ENCODE results near the gene RECQL5.
A peak's percentile ranks its signal among the peaks of the same experiment; 100 is the strongest.

Gene RECQL5

GRCh38 chr17:75633486-75634375 is 33.2 kb downstream of the RECQL5 start:
- peak; percentile 96 for DNase-seq (ENCODE audit: low spot score)

- peak; percentile 96 for DNase-seq (ENCODE audit: low spot score)
Observed at GRCh38 chr17:75632863-75633485, 34.0 kb downstream of the RECQL5 start, which contains the start of gene SMIM5. Gene SMIM5 (plus strand): TSS chr17:75633434. CDS start chr17:75640202, 6,768 bp downstream.

GRCh38 chr17:75632428-75632827 is 34.5 kb downstream of the RECQL5 start:
- no peak for DNase-seq (ENCODE audit: low spot score)

- no peak for DNase-seq (ENCODE audit: low spot score)
Observed at GRCh38 chr17:75631353-75631752, 35.6 kb downstream of the RECQL5 start.

GRCh38 chr17:75630071-75630917 is 36.7 kb downstream of the RECQL5 start:
- no peak for DNase-seq (ENCODE audit: low spot score)

- DNase-seq (ENCODE audit: low spot score): no peak
Observed at GRCh38 chr17:75629157-75629556, 37.8 kb downstream of the RECQL5 start.

- no peak for DNase-seq (ENCODE audit: low spot score)
Observed at GRCh38 chr17:75628425-75628824, 38.5 kb downstream of the RECQL5 start.

GRCh38 chr17:75627094-75627493 is 39.9 kb downstream of the RECQL5 start:
- no peak for DNase-seq (ENCODE audit: low spot score)

GRCh38 chr17:75626496-75627038 is 40.4 kb downstream of the RECQL5 start:
- DNase-seq (ENCODE audit: low spot score): no peak

GRCh38 chr17:75625813-75626486 is 41.0 kb downstream of the RECQL5 start:
- DNase-seq (ENCODE audit: low spot score): peak; percentile 61

- DNase-seq (ENCODE audit: low spot score): no peak
Observed at GRCh38 chr17:75624714-75625345, 42.1 kb downstream of the RECQL5 start.

- DNase-seq (ENCODE audit: low spot score): no peak
Observed at GRCh38 chr17:75624021-75624420, 42.9 kb downstream of the RECQL5 start.

GRCh38 chr17:75623386-75623785 is 43.6 kb downstream of the RECQL5 start:
- no peak for DNase-seq (ENCODE audit: low spot score)

- no peak for DNase-seq (ENCODE audit: low spot score)
Observed at GRCh38 chr17:75622771-75623273, 44.1 kb downstream of the RECQL5 start.

GRCh38 chr17:75622076-75622475 is 44.9 kb downstream of the RECQL5 start:
- peak; percentile 40 for DNase-seq (ENCODE audit: low spot score)

GRCh38 chr17:75621489-75621888 is 45.5 kb downstream of the RECQL5 start:
- no peak for DNase-seq (ENCODE audit: low spot score)

GRCh38 chr17:75619506-75620431 is 47.2 kb downstream of the RECQL5 start:
- DNase-seq (ENCODE audit: low spot score): peak; percentile 60

- no peak for DNase-seq (ENCODE audit: low spot score)
Observed at GRCh38 chr17:75617675-75618074, 49.3 kb downstream of the RECQL5 start.

- DNase-seq (ENCODE audit: low spot score): no peak
Observed at GRCh38 chr17:75617218-75617617, 49.7 kb downstream of the RECQL5 start.
